ENCODE data around the gene ZNF385B.
A peak's percentile ranks its signal among the peaks of the same experiment; 100 is the strongest.

The ZNF385B gene

GRCh38 chr2:179594268-179595112 lies 266.9 kb downstream of the ZNF385B start:
- no peak for DNase-seq (ENCODE audit: low read depth)
- H3K4me3 ChIP-seq (ENCODE audit: low read length) = no peak overlapping the region
- TF ChIP-seq CTCF (conservative IDR thresholded peaks at IDR 0.05; ENCODE audit: low read length) = no peak

GRCh38 chr2:179593323-179593722 lies 268.1 kb downstream of the ZNF385B start:
- no peak overlapping the region for H3K4me3 ChIP-seq (ENCODE audit: low read length)
- no peak for DNase-seq (ENCODE audit: low read depth)
- TF ChIP-seq CTCF (conservative IDR thresholded peaks at IDR 0.05; ENCODE audit: low read length) = no peak

GRCh38 chr2:179592167-179592936 lies 269.1 kb downstream of the ZNF385B start:
- peak; percentile 37 for DNase-seq (ENCODE audit: low read depth)
- no peak for TF ChIP-seq CTCF (conservative IDR thresholded peaks at IDR 0.05; ENCODE audit: low read length)
- H3K4me3 ChIP-seq (ENCODE audit: low read length) = no peak overlapping the region

GRCh38 chr2:179591690-179592089 lies 269.7 kb downstream of the ZNF385B start:
- no peak for TF ChIP-seq CTCF (conservative IDR thresholded peaks at IDR 0.05; ENCODE audit: low read length)
- DNase-seq (ENCODE audit: low read depth) = no peak
- no peak overlapping the region for H3K4me3 ChIP-seq (ENCODE audit: low read length)

GRCh38 chr2:179588486-179589145 lies 272.8 kb downstream of the ZNF385B start:
- no peak overlapping the region for H3K4me3 ChIP-seq (ENCODE audit: low read length)
- no peak for TF ChIP-seq CTCF (conservative IDR thresholded peaks at IDR 0.05; ENCODE audit: low read length)
- no peak for DNase-seq (ENCODE audit: low read depth)

- DNase-seq (ENCODE audit: low read depth) = no peak
- no peak for TF ChIP-seq CTCF (conservative IDR thresholded peaks at IDR 0.05; ENCODE audit: low read length)
Measured at GRCh38 chr2:179584760-179585159, 276.7 kb downstream of the ZNF385B start.

More at GRCh38 chr2:179584760-179585159, 276.7 kb downstream of the ZNF385B start:
- H3K4me3 ChIP-seq (ENCODE audit: low read length) = no peak overlapping the region
